AG08396 (cell line): ENCODE measurements around the gene NIPAL4.

Source experiments
- DNase-seq: peaks from one replicate; pipeline ENCODE4 v3.0.0; 2012; ENCODE audit warnings: low spot score, mixed read lengths

NIPAL4 gene

GRCh38 chr5:157516626-157517325, 56.8 kb downstream of the NIPAL4 start:
- DNase-seq = peak; percentile 84

GRCh38 chr5:157518963-157519362, 59.0 kb downstream of the NIPAL4 start:
- no peak for DNase-seq

- no peak for DNase-seq
Observed at GRCh38 chr5:157519579-157520253, 59.7 kb downstream of the NIPAL4 start.

GRCh38 chr5:157520911-157521703, 61.1 kb downstream of the NIPAL4 start:
- DNase-seq = no peak

GRCh38 chr5:157521704-157522029, 61.7 kb downstream of the NIPAL4 start:
- DNase-seq = no peak

- peak; percentile 60 for DNase-seq
Observed at GRCh38 chr5:157523976-157524375, 64.0 kb downstream of the NIPAL4 start.
